ENCODE measurements around the gene RGS17. TPM values are rescaled to one million over a fixed set of nuclear protein-coding genes. Genes with fewer than 3 reads are reported as not detected.
A peak's percentile ranks its signal among the peaks of the same experiment; 100 is the strongest.

Gene RGS17
- total and polyA plus RNA-seq, 2 donors, result 1.6 to 2.4 TPM

- Histone ChIP-seq H3K27me3 (ENCODE audit: control insufficient read depth in 2 of 2, insufficient read depth in 1 of 2, low read length in 1 of 2) (no peaks in the 10 kb centered on the region), H3K36me3 (ENCODE audit: control insufficient read depth in 2 of 2, insufficient read depth in 2 of 2, low read length in 1 of 2) (peaks cover 3 to 17% of the 10 kb centered on the region in 2 donors), H3K27ac (ENCODE audit: low read depth in 1 of 2, low read length in 1 of 2) (peak overlapping the region in 1 of 2 donors; percentile 52), H3K4me1 (ENCODE audit: control insufficient read depth in 2 of 2, insufficient read depth in 2 of 2, low read length in 2 of 2) (peaks cover 16 to 20% of the 10 kb centered on the region in 2 donors), H3K4me3 (ENCODE audit: low read length in 2 of 2) (peak overlapping the region; percentile 63 to 87), H3K9me3 (ENCODE audit: control insufficient read depth in 2 of 2, insufficient read depth in 1 of 2, low read length in 1 of 2) (no peaks in the 10 kb centered on the region)
- peak in 3 of 9 donors; percentile 24 to 49 (median 28) for DNase-seq (ENCODE audit: low read depth in 6 of 9, low spot score in 9 of 9)
- 3% methylated on average over 71 of the region's 71 CpGs for WGBS
Observed at GRCh38 chr6:152981989-152982903, 148.8 kb downstream of the RGS17 start.

DNA sequence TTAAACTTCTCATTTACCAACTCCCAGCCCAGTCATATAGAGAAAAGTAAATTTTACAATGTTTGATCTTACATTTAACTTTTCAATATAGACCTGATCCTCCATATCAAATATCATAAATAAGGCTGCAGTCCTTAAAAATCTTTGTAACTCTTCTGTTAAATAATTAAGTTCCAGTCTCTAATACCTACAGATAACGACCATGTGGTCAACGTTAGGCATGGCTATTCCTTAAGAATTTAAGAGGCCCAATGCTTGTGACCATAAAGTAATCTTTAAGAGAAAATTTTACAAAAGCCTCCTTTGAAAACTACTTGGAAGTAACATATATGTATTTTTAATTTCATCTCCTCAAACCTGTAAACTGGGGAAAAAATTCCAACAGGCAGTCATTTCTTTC is 149.9 kb downstream of the RGS17 start:
- no peak overlapping the region for H3K27ac ChIP-seq (ENCODE audit: low read depth in 1 of 2, low read length in 1 of 2)
- peak overlapping the region; percentile 9 to 63 for H3K4me3 ChIP-seq (ENCODE audit: low read length in 2 of 2)
- H3K9me3 ChIP-seq (ENCODE audit: control insufficient read depth in 2 of 2, insufficient read depth in 1 of 2, low read length in 1 of 2), result no peaks in the 10 kb centered on the region
- H3K36me3 ChIP-seq (ENCODE audit: control insufficient read depth in 2 of 2, insufficient read depth in 2 of 2, low read length in 1 of 2), result peaks cover 0 to 23% of the 10 kb centered on the region in 2 donors
- peaks cover 16 to 20% of the 10 kb centered on the region in 2 donors for H3K4me1 ChIP-seq (ENCODE audit: control insufficient read depth in 2 of 2, insufficient read depth in 2 of 2, low read length in 2 of 2)
- no peaks in the 10 kb centered on the region for H3K27me3 ChIP-seq (ENCODE audit: control insufficient read depth in 2 of 2, insufficient read depth in 1 of 2, low read length in 1 of 2)
- no peak for DNase-seq (ENCODE audit: low read depth in 6 of 9, low spot score in 9 of 9)
- WGBS, result 22% methylated on average over 2 of the region's 2 CpGs

DNA sequence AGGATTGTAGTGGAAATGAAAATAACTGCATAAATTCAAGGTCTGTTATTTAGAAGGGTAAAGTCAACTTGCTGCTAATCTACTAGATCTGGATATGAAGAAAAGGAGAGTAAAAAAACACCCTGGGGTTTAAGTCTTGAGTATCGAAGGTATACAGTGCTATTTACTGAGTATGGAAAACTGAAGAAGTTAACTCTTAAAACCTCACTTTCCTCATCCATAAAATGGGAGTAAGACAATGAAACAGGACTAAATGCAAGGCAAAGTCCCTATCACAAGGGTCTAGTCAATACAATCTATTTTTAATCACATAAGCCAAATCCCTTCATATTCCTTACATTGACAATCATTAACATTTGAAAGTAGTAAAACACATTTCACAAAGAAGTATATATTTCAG is 150.4 kb downstream of the RGS17 start:
- 73% methylated on average over 1 of the region's 1 CpG for WGBS
- H3K4me3 ChIP-seq (ENCODE audit: low read length in 2 of 2), result peak overlapping the region; percentile 20 to 63

DNA sequence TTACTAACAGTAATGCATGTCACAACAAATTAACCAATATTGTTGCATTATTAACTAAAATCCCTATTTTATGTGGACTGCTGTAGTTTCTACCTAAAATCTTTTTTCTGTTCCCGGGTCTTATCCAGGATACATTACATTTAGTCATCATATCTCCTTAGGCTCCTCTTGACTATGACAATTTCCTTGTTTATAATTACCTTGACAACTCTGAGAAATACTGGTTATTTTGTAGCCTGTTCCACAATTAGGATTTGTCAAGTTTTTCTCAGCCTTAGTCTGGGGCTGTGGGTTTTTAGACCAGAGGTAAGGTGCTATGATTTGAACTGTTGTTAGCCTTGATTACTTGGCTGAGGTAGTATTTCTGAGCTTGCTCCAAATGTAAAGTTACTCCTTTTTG is 152.0 kb downstream of the RGS17 start:
- Histone ChIP-seq H3K27ac (ENCODE audit: low read depth in 1 of 2, low read length in 1 of 2) (no peak overlapping the region), H3K36me3 (ENCODE audit: control insufficient read depth in 2 of 2, insufficient read depth in 2 of 2, low read length in 1 of 2) (peaks cover 0 to 31% of the 10 kb centered on the region in 2 donors), H3K4me3 (ENCODE audit: low read length in 2 of 2) (peak overlapping the region in 1 of 2 donors; percentile 2), H3K9me3 (ENCODE audit: control insufficient read depth in 2 of 2, insufficient read depth in 1 of 2, low read length in 1 of 2) (no peaks in the 10 kb centered on the region), H3K4me1 (ENCODE audit: control insufficient read depth in 2 of 2, insufficient read depth in 2 of 2, low read length in 2 of 2) (peaks cover 11% of the 10 kb centered on the region in 2 donors), H3K27me3 (ENCODE audit: control insufficient read depth in 2 of 2, insufficient read depth in 1 of 2, low read length in 1 of 2) (no peaks in the 10 kb centered on the region)
- DNase-seq (ENCODE audit: low read depth in 6 of 9, low spot score in 9 of 9), result no peak
- 94% methylated on average over 1 of the region's 1 CpG for WGBS

More for the DNA sequence above, 150.4 kb downstream of the RGS17 start:
- H3K4me1 ChIP-seq (ENCODE audit: control insufficient read depth in 2 of 2, insufficient read depth in 2 of 2, low read length in 2 of 2), result peaks cover 16 to 20% of the 10 kb centered on the region in 2 donors
- H3K9me3 ChIP-seq (ENCODE audit: control insufficient read depth in 2 of 2, insufficient read depth in 1 of 2, low read length in 1 of 2), result no peaks in the 10 kb centered on the region
- peaks cover 0 to 20% of the 10 kb centered on the region in 2 donors for H3K36me3 ChIP-seq (ENCODE audit: control insufficient read depth in 2 of 2, insufficient read depth in 2 of 2, low read length in 1 of 2)
- no peak overlapping the region for H3K27ac ChIP-seq (ENCODE audit: low read depth in 1 of 2, low read length in 1 of 2)
- no peak for DNase-seq (ENCODE audit: low read depth in 6 of 9, low spot score in 9 of 9)
- H3K27me3 ChIP-seq (ENCODE audit: control insufficient read depth in 2 of 2, insufficient read depth in 1 of 2, low read length in 1 of 2), result no peaks in the 10 kb centered on the region

GRCh38 chr6:152978058-152978457 is 153.0 kb downstream of the RGS17 start:
- no peak for DNase-seq (ENCODE audit: low read depth in 6 of 9, low spot score in 9 of 9)
- no peaks in the 10 kb centered on the region for H3K27me3 ChIP-seq (ENCODE audit: control insufficient read depth in 2 of 2, insufficient read depth in 1 of 2, low read length in 1 of 2)
- H3K27ac ChIP-seq (ENCODE audit: low read depth in 1 of 2, low read length in 1 of 2), result no peak overlapping the region
- peaks cover 0 to 41% of the 10 kb centered on the region in 2 donors for H3K36me3 ChIP-seq (ENCODE audit: control insufficient read depth in 2 of 2, insufficient read depth in 2 of 2, low read length in 1 of 2)
- H3K4me3 ChIP-seq (ENCODE audit: low read length in 2 of 2), result no peak overlapping the region
- H3K9me3 ChIP-seq (ENCODE audit: control insufficient read depth in 2 of 2, insufficient read depth in 1 of 2, low read length in 1 of 2), result no peaks in the 10 kb centered on the region
- H3K4me1 ChIP-seq (ENCODE audit: control insufficient read depth in 2 of 2, insufficient read depth in 2 of 2, low read length in 2 of 2), result peaks cover 11% of the 10 kb centered on the region in 2 donors
- 60% methylated on average over 3 of the region's 3 CpGs for WGBS

DNA sequence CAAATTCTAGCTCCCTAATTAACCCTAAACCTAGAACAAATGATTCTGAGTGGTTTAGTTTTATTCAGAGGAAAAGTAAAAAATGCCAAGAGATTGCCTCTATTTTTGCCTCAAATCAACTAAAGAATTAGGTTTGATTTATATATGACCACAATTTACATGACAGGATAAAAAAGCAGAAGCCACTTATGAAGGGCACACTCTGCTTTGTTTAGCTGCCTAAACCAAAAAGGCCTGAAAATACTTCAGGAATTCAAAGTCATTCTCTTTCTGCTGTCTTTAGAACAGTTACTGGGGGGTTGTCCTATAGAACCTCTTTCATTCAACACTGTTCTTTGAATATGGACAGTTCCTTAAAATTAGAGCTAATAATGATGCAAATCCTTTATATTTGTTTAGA is 153.5 kb downstream of the RGS17 start:
- H3K4me3 ChIP-seq (ENCODE audit: low read length in 2 of 2), result no peak overlapping the region
- peaks cover 0 to 46% of the 10 kb centered on the region in 2 donors for H3K36me3 ChIP-seq (ENCODE audit: control insufficient read depth in 2 of 2, insufficient read depth in 2 of 2, low read length in 1 of 2)
- no peak overlapping the region for H3K27ac ChIP-seq (ENCODE audit: low read depth in 1 of 2, low read length in 1 of 2)
- H3K4me1 ChIP-seq (ENCODE audit: control insufficient read depth in 2 of 2, insufficient read depth in 2 of 2, low read length in 2 of 2), result peaks cover 11% of the 10 kb centered on the region in 2 donors
- no peak for DNase-seq (ENCODE audit: low read depth in 6 of 9, low spot score in 9 of 9)
- no peaks in the 10 kb centered on the region for H3K27me3 ChIP-seq (ENCODE audit: control insufficient read depth in 2 of 2, insufficient read depth in 1 of 2, low read length in 1 of 2)
- H3K9me3 ChIP-seq (ENCODE audit: control insufficient read depth in 2 of 2, insufficient read depth in 1 of 2, low read length in 1 of 2), result no peaks in the 10 kb centered on the region

DNA sequence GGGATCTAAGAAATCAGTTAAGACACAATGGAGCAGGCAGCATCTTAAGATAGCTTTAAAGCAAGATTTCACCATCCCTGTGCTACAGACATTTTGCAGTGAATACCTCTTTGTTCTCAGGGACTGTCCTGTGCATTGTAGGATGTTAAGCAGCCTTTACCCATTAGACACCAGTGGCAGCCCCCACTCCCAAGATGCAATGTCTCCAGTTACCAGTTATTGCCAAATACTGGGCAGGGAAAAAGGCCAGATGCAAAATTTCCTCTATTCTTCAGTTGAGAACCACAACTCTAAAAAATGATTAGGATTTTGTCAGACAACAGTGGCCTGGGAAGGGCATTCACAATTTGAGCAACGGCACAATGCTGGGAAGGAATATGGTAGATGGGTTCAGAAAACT is 154.3 kb downstream of the RGS17 start:
- peaks cover 6 to 7% of the 10 kb centered on the region in 2 donors for H3K4me1 ChIP-seq (ENCODE audit: control insufficient read depth in 2 of 2, insufficient read depth in 2 of 2, low read length in 2 of 2)

GRCh38 chr6:152975204-152975915 is 155.7 kb downstream of the RGS17 start:
- Histone ChIP-seq H3K27ac (ENCODE audit: low read depth in 1 of 2, low read length in 1 of 2) (peak overlapping the region in 1 of 2 donors; percentile 27), H3K36me3 (ENCODE audit: control insufficient read depth in 2 of 2, insufficient read depth in 2 of 2, low read length in 1 of 2) (peaks cover 5 to 65% of the 10 kb centered on the region in 2 donors)
- WGBS, result 82% methylated on average over 4 of the region's 4 CpGs

More for the DNA sequence above, 154.3 kb downstream of the RGS17 start:
- Histone ChIP-seq H3K9me3 (ENCODE audit: control insufficient read depth in 2 of 2, insufficient read depth in 1 of 2, low read length in 1 of 2) (no peaks in the 10 kb centered on the region), H3K36me3 (ENCODE audit: control insufficient read depth in 2 of 2, insufficient read depth in 2 of 2, low read length in 1 of 2) (peaks cover 0 to 53% of the 10 kb centered on the region in 2 donors), H3K4me3 (ENCODE audit: low read length in 2 of 2) (no peak overlapping the region), H3K27ac (ENCODE audit: low read depth in 1 of 2, low read length in 1 of 2) (no peak overlapping the region), H3K27me3 (ENCODE audit: control insufficient read depth in 2 of 2, insufficient read depth in 1 of 2, low read length in 1 of 2) (no peaks in the 10 kb centered on the region)
- DNase-seq (ENCODE audit: low read depth in 6 of 9, low spot score in 9 of 9), result no peak
- 100% methylated on average over 1 of the region's 1 CpG for WGBS

DNA sequence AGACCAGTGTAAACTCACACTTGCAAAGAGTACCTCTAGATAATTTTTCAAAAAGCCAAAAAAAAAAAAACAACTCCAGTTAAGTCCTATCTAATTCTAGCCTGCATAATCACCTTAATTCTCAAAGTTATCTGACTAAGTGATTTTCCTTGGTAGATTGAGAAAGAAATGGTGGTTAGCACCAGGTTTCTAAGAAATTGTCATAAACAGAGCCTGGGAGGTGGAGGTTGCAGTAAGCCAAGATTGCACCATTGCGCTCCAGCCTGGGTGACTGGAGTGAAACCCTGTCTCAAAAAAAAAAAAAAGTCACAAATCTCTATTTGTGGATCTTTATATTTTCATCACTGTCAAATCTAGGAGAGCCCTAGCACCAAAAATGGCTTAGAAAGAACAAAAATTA is 157.2 kb downstream of the RGS17 start:
- peaks cover 8 to 76% of the 10 kb centered on the region in 2 donors for H3K36me3 ChIP-seq (ENCODE audit: control insufficient read depth in 2 of 2, insufficient read depth in 2 of 2, low read length in 1 of 2)
- 97% methylated on average over 1 of the region's 1 CpG for WGBS

More at GRCh38 chr6:152975204-152975915, 155.7 kb downstream of the RGS17 start:
- Histone ChIP-seq H3K9me3 (ENCODE audit: control insufficient read depth in 2 of 2, insufficient read depth in 1 of 2, low read length in 1 of 2) (no peaks in the 10 kb centered on the region), H3K4me1 (ENCODE audit: control insufficient read depth in 2 of 2, insufficient read depth in 2 of 2, low read length in 2 of 2) (peaks cover 6% of the 10 kb centered on the region in 2 donors), H3K27me3 (ENCODE audit: control insufficient read depth in 2 of 2, insufficient read depth in 1 of 2, low read length in 1 of 2) (no peaks in the 10 kb centered on the region), H3K4me3 (ENCODE audit: low read length in 2 of 2) (peak overlapping the region in 1 of 2 donors; percentile 6)
- no peak for DNase-seq (ENCODE audit: low read depth in 6 of 9, low spot score in 9 of 9)

More for the DNA sequence above, 157.2 kb downstream of the RGS17 start:
- H3K27me3 ChIP-seq (ENCODE audit: control insufficient read depth in 2 of 2, insufficient read depth in 1 of 2, low read length in 1 of 2), result no peaks in the 10 kb centered on the region
- H3K4me3 ChIP-seq (ENCODE audit: low read length in 2 of 2), result no peak overlapping the region
- H3K9me3 ChIP-seq (ENCODE audit: control insufficient read depth in 2 of 2, insufficient read depth in 1 of 2, low read length in 1 of 2), result no peaks in the 10 kb centered on the region
- peaks cover 4 to 6% of the 10 kb centered on the region in 2 donors for H3K4me1 ChIP-seq (ENCODE audit: control insufficient read depth in 2 of 2, insufficient read depth in 2 of 2, low read length in 2 of 2)
- DNase-seq (ENCODE audit: low read depth in 6 of 9, low spot score in 9 of 9), result no peak
- no peak overlapping the region for H3K27ac ChIP-seq (ENCODE audit: low read depth in 1 of 2, low read length in 1 of 2)
